ENCODE results near the gene TMEM273.
"Not testable (repeated sequence)": the region's sequence is repeated elsewhere in the genome, so short reads cannot be mapped to it uniquely, and the experiment has no call there.

Gene TMEM273

GRCh38 chr10:49207113-49207512, 18.9 kb upstream of the TMEM273 start:
- Histone ChIP-seq H3K9me3 (peaks cover 11% of the 10 kb centered on the region), H3K27me3 (no peaks in the 10 kb centered on the region), H3K9ac (no peak overlapping the region), H3K4me3 (no peak overlapping the region), H3K36me3 (no peaks in the 10 kb centered on the region), H3K27ac (no peak overlapping the region), H3K4me1 (peaks cover 4% of the 10 kb centered on the region; the same call in 1 of the 2 replicates), H3K4me2 (no peak overlapping the region), H4K20me1 (no peaks in the 10 kb centered on the region)
- TF ChIP-seq Cebpa-rat (IDR thresholded peaks at IDR 0.05), result no peak

DNA sequence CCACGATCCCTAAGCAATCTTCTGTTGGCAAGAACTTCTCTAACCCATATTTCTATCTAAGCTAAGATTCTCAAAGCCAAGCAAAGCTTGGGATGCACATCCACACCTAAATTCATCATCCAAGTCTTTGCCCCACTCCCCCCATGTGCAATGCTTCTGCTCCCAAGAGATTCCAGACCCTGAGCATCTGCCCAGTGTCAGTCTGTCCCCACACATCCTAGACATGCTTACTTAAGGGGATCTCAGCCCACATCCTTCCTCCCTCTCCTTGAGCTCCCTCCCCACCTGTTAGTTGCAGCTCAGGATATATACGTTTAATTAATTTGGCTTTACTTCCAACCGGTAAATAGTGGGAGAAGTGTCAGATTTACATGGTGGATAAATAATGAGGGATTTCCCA, 17.0 kb upstream of the TMEM273 start:
- no peaks in the 10 kb centered on the region for H3K27me3 ChIP-seq
- TF ChIP-seq Cebpa-rat (IDR thresholded peaks at IDR 0.05), result no peak
- peaks cover 4% of the 10 kb centered on the region; the same call in 1 of the 2 replicates for H3K4me1 ChIP-seq
- H3K4me2 ChIP-seq, result no peak overlapping the region
- no peaks in the 10 kb centered on the region for H4K20me1 ChIP-seq
- no peaks in the 10 kb centered on the region for H3K36me3 ChIP-seq
- no peak overlapping the region for H3K27ac ChIP-seq
- no peak overlapping the region for H3K4me3 ChIP-seq
- no peak overlapping the region for H3K9ac ChIP-seq
- peaks cover 11% of the 10 kb centered on the region for H3K9me3 ChIP-seq

DNA sequence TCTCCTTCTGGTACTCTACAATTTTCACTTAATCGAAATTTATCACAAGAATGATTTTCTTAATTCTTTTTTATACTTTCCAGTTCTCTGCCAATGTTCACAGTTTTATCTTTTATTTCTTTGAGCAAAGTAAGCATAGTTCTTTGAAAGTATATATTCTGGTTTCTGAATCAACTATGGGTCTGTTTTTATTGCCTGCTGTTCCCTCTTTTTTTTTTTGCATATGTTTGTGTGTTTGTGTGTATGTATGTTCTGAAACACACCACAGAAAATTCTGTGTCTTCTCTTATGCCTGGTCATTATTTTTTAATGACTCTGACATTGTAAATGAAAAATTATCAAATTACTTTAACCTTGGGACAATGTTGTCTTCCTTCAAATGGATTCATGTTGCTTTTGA, 15.9 kb upstream of the TMEM273 start:
- no peak for TF ChIP-seq Cebpa-rat (IDR thresholded peaks at IDR 0.05)
- Histone ChIP-seq H3K4me1 (peaks cover 4% of the 10 kb centered on the region; the same call in 1 of the 2 replicates), H3K27ac (no peak overlapping the region), H3K36me3 (no peaks in the 10 kb centered on the region), H3K9ac (no peak overlapping the region), H3K4me3 (no peak overlapping the region), H3K4me2 (no peak overlapping the region), H3K9me3 (peaks cover 11% of the 10 kb centered on the region), H3K27me3 (no peaks in the 10 kb centered on the region), H4K20me1 (no peaks in the 10 kb centered on the region)

GRCh38 chr10:49202266-49202665, 14.1 kb upstream of the TMEM273 start:
- H3K9ac ChIP-seq, result no peak overlapping the region
- no peaks in the 10 kb centered on the region for H4K20me1 ChIP-seq
- H3K9me3 ChIP-seq, result peaks cover 11% of the 10 kb centered on the region
- H3K4me2 ChIP-seq, result no peak overlapping the region
- H3K36me3 ChIP-seq, result no peaks in the 10 kb centered on the region
- no peak overlapping the region for H3K4me3 ChIP-seq
- H3K27ac ChIP-seq, result no peak overlapping the region
- TF ChIP-seq Cebpa-rat (IDR thresholded peaks at IDR 0.05), result no peak
- peaks cover 4% of the 10 kb centered on the region; the same call in 1 of the 2 replicates for H3K4me1 ChIP-seq
- H3K27me3 ChIP-seq, result no peaks in the 10 kb centered on the region

- Histone ChIP-seq H3K4me3 (no peak overlapping the region), H4K20me1 (no peaks in the 10 kb centered on the region), H3K9ac (no peak overlapping the region), H3K27me3 (no peaks in the 10 kb centered on the region), H3K36me3 (no peaks in the 10 kb centered on the region), H3K4me1 (peaks cover 4% of the 10 kb centered on the region; the same call in 1 of the 2 replicates), H3K9me3 (peaks cover 11% of the 10 kb centered on the region), H3K4me2 (no peak overlapping the region), H3K27ac (no peak overlapping the region)
- TF ChIP-seq Cebpa-rat (IDR thresholded peaks at IDR 0.05), result no peak
These were observed 12.7 kb upstream of the TMEM273 start for GRCh38 chr10:49200854-49201253.

GRCh38 chr10:49197171-49197570, 9.0 kb upstream of the TMEM273 start:
- Histone ChIP-seq H3K36me3 (no peaks in the 10 kb centered on the region), H3K9me3 (no peaks in the 10 kb centered on the region), H3K27me3 (no peaks in the 10 kb centered on the region), H3K4me3 (no peak overlapping the region), H3K9ac (no peak overlapping the region), H3K4me2 (no peak overlapping the region), H3K27ac (no peak overlapping the region), H4K20me1 (no peaks in the 10 kb centered on the region), H3K4me1 (no peaks in the 10 kb centered on the region)
- no peak for TF ChIP-seq Cebpa-rat (IDR thresholded peaks at IDR 0.05)

DNA sequence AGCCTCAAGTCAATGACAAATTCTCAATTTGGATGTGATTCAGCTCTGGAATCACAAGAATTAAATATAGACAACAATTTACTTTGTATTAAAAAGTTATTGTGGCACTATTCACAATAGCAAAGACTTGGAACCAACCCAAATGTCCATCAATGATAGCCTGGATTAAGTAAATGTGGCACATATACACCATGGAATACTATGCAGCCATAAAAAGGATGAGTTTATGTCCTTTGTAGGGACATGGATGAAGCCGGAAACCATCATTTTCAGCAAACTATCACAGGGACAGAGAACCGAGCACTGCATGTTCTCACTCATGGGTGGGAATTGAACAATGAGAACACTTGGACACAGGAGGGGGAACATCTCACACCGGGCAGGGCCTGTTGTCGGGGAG, 7.7 kb upstream of the TMEM273 start:
- H3K36me3 ChIP-seq, H4K20me1 ChIP-seq, H3K27me3 ChIP-seq, H3K27ac ChIP-seq, H3K9me3 ChIP-seq, H3K4me1 ChIP-seq, H3K9ac ChIP-seq, H3K4me3 ChIP-seq, H3K4me2 ChIP-seq: not testable (repeated sequence)

DNA sequence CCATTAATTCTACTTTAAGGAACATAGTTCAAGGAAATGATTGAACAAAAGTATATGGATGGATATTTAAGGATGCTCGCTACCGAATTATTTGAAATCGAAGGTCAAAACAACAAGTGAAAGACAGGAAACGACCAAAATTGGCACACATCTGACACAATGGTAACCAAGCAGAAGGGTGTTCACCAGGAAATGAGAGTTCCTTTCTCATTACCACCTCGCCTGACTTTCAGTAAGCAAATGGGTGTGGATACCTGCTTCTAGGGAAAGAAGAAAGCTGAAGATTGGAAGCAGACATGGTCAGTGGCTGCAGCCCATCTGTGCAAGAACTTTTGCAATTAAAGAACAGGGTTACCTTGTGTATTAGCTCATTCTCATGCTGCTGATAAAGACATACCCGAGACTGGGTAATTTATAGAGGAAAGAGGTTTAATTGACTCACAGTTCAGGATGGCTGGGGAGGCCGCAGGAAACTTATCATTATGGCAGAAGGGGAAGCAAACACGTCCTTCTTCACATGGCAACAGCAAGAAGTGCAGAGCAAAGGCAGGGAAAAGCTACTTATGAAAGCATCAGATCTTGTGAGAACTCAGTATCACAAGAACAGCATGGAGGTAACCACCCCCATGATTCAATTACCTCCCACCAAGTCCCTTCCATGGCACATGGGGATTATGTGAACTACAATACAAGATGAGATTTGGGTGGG, 6.2 kb upstream of the TMEM273 start:
- no peaks in the 10 kb centered on the region for H3K9me3 ChIP-seq
- H3K4me1 ChIP-seq, result peaks cover 18% of the 10 kb centered on the region
- no peaks in the 10 kb centered on the region for H3K27me3 ChIP-seq
- no peak overlapping the region for H3K9ac ChIP-seq
- H4K20me1 ChIP-seq, result no peaks in the 10 kb centered on the region
- H3K4me2 ChIP-seq, result no peak overlapping the region
- no peaks in the 10 kb centered on the region for H3K36me3 ChIP-seq
- H3K27ac ChIP-seq, result no peak overlapping the region
- no peak overlapping the region for H3K4me3 ChIP-seq
- no peak for TF ChIP-seq Cebpa-rat (IDR thresholded peaks at IDR 0.05)

DNA sequence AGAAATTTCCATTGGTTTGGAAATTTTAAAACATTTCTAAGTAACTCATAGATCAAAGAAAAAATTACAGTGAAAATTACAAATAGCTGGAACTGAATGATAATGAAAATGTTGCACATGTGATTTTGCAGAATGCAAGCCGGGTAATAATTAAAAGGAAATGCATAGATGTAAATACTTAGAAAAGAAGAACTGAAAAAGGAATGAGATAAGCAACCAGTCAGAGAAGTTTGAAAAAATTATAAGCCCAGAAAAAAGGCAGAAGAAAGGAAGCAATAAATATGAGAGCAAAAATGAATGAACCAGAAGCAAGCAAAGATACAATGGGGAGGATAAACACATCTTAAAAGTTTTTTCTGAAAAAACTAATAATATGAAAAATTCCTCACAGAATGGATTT, 3.2 kb upstream of the TMEM273 start:
- Histone ChIP-seq H3K4me1 (peaks cover 46% of the 10 kb centered on the region), H3K36me3 (no peaks in the 10 kb centered on the region), H3K4me2 (no peak overlapping the region), H3K9me3 (no peaks in the 10 kb centered on the region), H3K4me3 (no peak overlapping the region), H3K9ac (no peak overlapping the region), H3K27me3 (no peaks in the 10 kb centered on the region), H4K20me1 (no peaks in the 10 kb centered on the region), H3K27ac (no peak overlapping the region)
- TF ChIP-seq Cebpa-rat (IDR thresholded peaks at IDR 0.05), result no peak

- Histone ChIP-seq H3K4me2 (peak overlapping the region; percentile 84), H3K9ac (no peak overlapping the region), H3K27me3 (no peaks in the 10 kb centered on the region), H3K9me3 (no peaks in the 10 kb centered on the region), H3K4me1 (peaks cover 56% of the 10 kb centered on the region), H3K27ac (no peak overlapping the region), H3K36me3 (no peaks in the 10 kb centered on the region), H4K20me1 (no peaks in the 10 kb centered on the region), H3K4me3 (no peak overlapping the region)
- TF ChIP-seq Cebpa-rat (IDR thresholded peaks at IDR 0.05), result no peak
These were observed 1.2 kb upstream of the TMEM273 start for GRCh38 chr10:49189422-49189821.

DNA sequence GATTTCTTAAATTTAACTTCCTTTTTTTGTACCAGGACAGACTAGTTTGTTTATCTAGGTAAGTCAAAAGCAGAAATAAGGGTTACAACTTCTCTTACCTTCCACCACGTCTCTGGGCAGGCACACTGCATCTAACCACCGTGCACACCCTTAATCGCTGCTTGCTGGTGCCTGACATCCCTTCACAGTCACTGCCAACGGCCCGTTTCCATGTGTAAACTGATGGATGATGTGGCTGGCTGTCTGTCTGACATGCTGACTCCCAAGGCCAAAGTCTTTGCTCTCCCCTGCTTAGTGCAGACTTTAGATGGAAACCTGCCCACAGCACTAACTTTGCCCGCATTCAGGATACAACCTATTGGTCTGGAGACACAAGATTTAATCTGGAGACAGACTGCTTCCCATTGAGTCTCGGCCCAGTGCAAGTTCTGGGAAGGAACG, 1.1 kb downstream of the TMEM273 start:
- TF ChIP-seq Cebpa-rat (IDR thresholded peaks at IDR 0.05), result no peak
- Histone ChIP-seq H3K4me2 (peak overlapping the region; percentile 84), H3K27me3 (no peaks in the 10 kb centered on the region), H4K20me1 (no peaks in the 10 kb centered on the region), H3K27ac (no peak overlapping the region), H3K4me3 (no peak overlapping the region), H3K4me1 (peaks cover 67% of the 10 kb centered on the region), H3K9ac (no peak overlapping the region), H3K9me3 (no peaks in the 10 kb centered on the region), H3K36me3 (no peaks in the 10 kb centered on the region)

All from BLaER1 (cell line).